SU-DHL-6 (cell line): ENCODE results near the gene PTDSS2.

Experiments used
- EZH2phosphoT487 ChIP-seq: fragments of 200-600 bp; sonication (generic), shearing (Covaris generic); conservative IDR thresholded peaks from 2 replicates; pipeline ENCODE4 v1.6.1; 2018; ENCODE audit warnings: mild to moderate bottlenecking, antibody characterized with exemption, low read length, moderate library complexity, mixed read lengths
- TF ChIP-seq, protein P1 (sequence below): fragments of 200-600 bp; sonication (generic); IDR thresholded peaks from one replicate; pipeline ENCODE4 v1.5.1; 2017; ENCODE audit warnings: antibody characterized with exemption, mild to moderate bottlenecking, low read length, moderate library complexity; ENCODE audit not compliant: insufficient read depth, poor library complexity, severe bottlenecking

DNA sequence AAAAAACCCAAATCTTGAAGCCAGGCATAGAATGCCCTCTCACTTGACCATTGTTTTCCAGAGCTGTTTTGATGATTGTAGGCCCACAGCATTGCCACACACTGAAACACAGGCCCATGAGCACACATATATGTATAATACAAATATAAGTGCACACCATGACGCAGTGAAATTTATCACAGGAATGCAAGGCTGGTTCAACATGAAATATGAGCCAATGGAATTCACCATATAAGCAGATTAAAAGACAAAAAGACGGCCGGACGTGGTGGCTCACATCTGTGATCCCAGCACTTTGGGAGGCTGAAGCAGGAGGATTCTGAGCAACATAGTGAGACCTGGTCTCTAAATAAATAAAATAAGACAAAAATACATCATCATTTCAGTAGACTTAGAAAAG is 66.3 kb downstream of the PTDSS2 start:
- TF ChIP-seq, protein P1, sequence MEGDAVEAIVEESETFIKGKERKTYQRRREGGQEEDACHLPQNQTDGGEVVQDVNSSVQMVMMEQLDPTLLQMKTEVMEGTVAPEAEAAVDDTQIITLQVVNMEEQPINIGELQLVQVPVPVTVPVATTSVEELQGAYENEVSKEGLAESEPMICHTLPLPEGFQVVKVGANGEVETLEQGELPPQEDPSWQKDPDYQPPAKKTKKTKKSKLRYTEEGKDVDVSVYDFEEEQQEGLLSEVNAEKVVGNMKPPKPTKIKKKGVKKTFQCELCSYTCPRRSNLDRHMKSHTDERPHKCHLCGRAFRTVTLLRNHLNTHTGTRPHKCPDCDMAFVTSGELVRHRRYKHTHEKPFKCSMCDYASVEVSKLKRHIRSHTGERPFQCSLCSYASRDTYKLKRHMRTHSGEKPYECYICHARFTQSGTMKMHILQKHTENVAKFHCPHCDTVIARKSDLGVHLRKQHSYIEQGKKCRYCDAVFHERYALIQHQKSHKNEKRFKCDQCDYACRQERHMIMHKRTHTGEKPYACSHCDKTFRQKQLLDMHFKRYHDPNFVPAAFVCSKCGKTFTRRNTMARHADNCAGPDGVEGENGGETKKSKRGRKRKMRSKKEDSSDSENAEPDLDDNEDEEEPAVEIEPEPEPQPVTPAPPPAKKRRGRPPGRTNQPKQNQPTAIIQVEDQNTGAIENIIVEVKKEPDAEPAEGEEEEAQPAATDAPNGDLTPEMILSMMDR: no peak
- TF ChIP-seq EZH2phosphoT487: no peak
